Transverse colon (tissue), 4 donors: Measurements from ENCODE around the gene TMEM158.

Experiments
- POLR2AphosphoS5 ChIP-seq, 3 donors: sonication (generic); formaldehyde crosslinking; IDR thresholded peaks; one replicate each; pipeline ENCODE4 v1.6.1; 2016; ENCODE audit warnings: antibody characterized with exemption in 3 of 3
- TF ChIP-seq, protein P1 (sequence below), 5 experiments: fragments of 200-600 bp in 3 of 5; fragments of 450-650 bp in 2 of 5; sonication (generic) in 3 of 5; IDR thresholded peaks; 1 replicate in 2 of 5; 2 replicates in 3 of 5; pipeline ENCODE4 v1.5.1; 2016 to 2017; ENCODE audit warnings: antibody characterized with exemption in 5 of 5, inconsistent platforms in 3 of 5, mild to moderate bottlenecking in 2 of 5, moderate library complexity in 1 of 5

DNA sequence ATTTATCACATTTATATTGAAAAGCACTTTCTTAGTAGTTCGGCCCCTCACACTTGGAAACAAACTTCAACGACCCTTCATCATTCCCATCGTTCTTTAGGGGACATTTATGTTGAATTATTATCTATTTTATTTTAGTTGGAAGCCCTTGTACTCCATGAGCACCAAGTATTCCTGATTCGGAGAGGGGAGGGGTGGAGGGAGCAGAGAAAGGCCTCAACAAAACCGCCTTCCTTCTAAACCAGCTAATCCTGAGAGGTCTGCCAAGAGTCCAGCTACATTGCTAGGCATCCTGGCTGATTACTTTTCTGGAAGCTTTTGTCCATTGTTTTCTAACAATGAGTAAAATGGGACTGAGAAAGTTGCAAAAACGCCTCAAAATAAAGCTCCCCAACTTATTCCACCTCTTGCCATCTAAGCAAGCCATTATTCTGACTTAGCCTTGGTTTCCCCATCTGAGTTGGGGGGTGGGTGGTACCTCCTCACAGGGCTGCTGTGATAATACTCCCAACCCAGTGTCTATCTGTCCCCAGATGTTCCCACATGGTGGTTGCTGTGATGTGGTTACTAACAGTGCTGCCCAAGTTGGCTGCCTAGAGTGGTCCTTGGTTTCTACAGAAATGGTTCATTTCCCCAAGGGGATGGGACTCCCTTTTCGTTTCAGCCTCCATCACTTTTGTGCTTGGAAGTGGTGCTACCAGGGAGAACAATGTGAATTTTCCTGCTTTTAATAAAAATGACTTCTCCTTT lies 1.2 kb upstream of the TMEM158 start:
- TF ChIP-seq, protein P1, sequence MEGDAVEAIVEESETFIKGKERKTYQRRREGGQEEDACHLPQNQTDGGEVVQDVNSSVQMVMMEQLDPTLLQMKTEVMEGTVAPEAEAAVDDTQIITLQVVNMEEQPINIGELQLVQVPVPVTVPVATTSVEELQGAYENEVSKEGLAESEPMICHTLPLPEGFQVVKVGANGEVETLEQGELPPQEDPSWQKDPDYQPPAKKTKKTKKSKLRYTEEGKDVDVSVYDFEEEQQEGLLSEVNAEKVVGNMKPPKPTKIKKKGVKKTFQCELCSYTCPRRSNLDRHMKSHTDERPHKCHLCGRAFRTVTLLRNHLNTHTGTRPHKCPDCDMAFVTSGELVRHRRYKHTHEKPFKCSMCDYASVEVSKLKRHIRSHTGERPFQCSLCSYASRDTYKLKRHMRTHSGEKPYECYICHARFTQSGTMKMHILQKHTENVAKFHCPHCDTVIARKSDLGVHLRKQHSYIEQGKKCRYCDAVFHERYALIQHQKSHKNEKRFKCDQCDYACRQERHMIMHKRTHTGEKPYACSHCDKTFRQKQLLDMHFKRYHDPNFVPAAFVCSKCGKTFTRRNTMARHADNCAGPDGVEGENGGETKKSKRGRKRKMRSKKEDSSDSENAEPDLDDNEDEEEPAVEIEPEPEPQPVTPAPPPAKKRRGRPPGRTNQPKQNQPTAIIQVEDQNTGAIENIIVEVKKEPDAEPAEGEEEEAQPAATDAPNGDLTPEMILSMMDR (IDR thresholded peaks at IDR 0.05): no peak
- TF ChIP-seq POLR2AphosphoS5 (IDR thresholded peaks at IDR 0.05): no peak
